Naive thymus-derived CD8-positive, alpha-beta T cell (primary cell): ENCODE data around the gene NUB1. TPM values are rescaled to one million over a fixed set of nuclear protein-coding genes. Genes with fewer than 3 reads are reported as not detected.
A peak's percentile ranks its signal among the peaks of the same experiment; 100 is the strongest.

Experiments used
- ATAC-seq, 2 donors: fragments of 150-1000 bp; cut with Tn5 transposase in 1 of 2; sonication (Bioruptor Pico), chemical (Tn5 transposase) in 1 of 2; 1 replicate in 1 of 2; 2 replicates in 1 of 2; pipeline ENCODE4 v1.10.0; 2021; ENCODE audit warnings: mild to moderate bottlenecking in 2 of 2, moderate library complexity in 2 of 2
- POLR2A ChIA-PET: fragments of 350-600 bp; sonication (Branson Sonifier 250); formaldehyde crosslinking; loops from one replicate; lab custom pipeline; 2021; ENCODE audit warnings: antibody characterized with exemption; lab: Charles Lee
- DNase-seq, 10 donors: peaks; one replicate each; pipeline versions ENCODE4 v3.0.0 to v3.0.0-alpha.2; 2020 to 2022
- H3K27ac Mint-ChIP-seq, 10 donors: one replicate each; pipeline ENCODE4 v1.8.0; 2020 to 2022; ENCODE audit warnings: mild to moderate bottlenecking in 10 of 10, mixed read lengths in 10 of 10, moderate library complexity in 4 of 10, inconsistent platforms in 1 of 10
- H3K27me3 Mint-ChIP-seq, 5 donors: one replicate each; pipeline ENCODE4 v1.8.0; 2021 to 2022; ENCODE audit warnings: mixed read lengths in 5 of 5
- H3K36me3 Mint-ChIP-seq, 3 donors: one replicate each; pipeline ENCODE4 v1.8.0; 2020 to 2022; ENCODE audit warnings: mixed read lengths in 3 of 3, mild to moderate bottlenecking in 2 of 3, inconsistent platforms in 1 of 3
- H3K4me1 Mint-ChIP-seq, 4 donors: one replicate each; pipeline ENCODE4 v1.8.0; 2021 to 2022; ENCODE audit warnings: mixed read lengths in 4 of 4
- H3K4me3 Mint-ChIP-seq, 10 donors: one replicate each; pipeline ENCODE4 v1.8.0; 2020 to 2022; ENCODE audit warnings: mild to moderate bottlenecking in 10 of 10, mixed read lengths in 10 of 10, moderate library complexity in 6 of 10, inconsistent platforms in 1 of 10
- H3K9me3 Mint-ChIP-seq, 9 donors: one replicate each; pipeline ENCODE4 v1.8.0; 2020 to 2022; ENCODE audit warnings: mixed read lengths in 9 of 9, mild to moderate bottlenecking in 3 of 9, inconsistent platforms in 1 of 9, moderate library complexity in 1 of 9
- polyA plus RNA-seq, 3 donors: library from polyadenylated mRNA; unstranded; fragments of 300-500 nt; fragmentation: Illumina TruSeq; gene quantifications; one replicate each; pipeline ENCODE4 v1.2.3, GENCODE V29; 2021
- total RNA-seq, 8 experiments: library from RNA in 2 of 8; stranded (reverse) in 2 of 8; gene quantifications; one replicate each; pipeline ENCODE4 v1.2.3 and lab custom pipeline; 2021 to 2026

Gene NUB1
- total and polyA plus RNA-seq, 5 experiments from 2014 or later, result 66.1 to 109 (median 70.7) TPM

DNA sequence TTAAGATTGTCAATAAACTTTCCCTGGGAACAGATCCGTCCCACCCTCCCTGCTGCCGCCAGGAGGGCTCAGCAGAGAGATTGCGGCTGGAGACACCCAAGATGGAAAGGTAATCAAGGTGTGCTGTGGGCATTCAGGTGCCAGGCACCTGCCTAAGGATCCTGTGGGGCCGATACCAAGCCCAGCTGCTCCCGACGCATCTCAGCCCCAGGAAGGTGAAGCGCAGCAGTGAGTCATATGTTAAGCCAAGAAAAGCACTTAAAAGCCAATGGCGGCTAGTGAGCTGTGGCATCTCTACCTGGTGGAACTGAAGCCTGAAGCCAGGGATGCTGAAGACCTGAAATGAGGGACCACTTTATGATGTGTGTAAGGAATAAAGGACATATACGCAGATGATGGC lies 62.2 kb downstream of the NUB1 start:
- Mint-ChIP-seq H3K36me3 (no peaks in the 10 kb centered on the region), H3K4me3 (no peak overlapping the region), H3K9me3 (no peaks in the 10 kb centered on the region), H3K27me3 (peaks cover 0 to 4% (median under 1%) of the 10 kb centered on the region in 5 donors), H3K4me1 (peaks cover 1 to 16% (median 10%) of the 10 kb centered on the region in 4 donors), H3K27ac (peak overlapping the region in 2 of 10 donors; percentile 41 to 70)
- ATAC-seq (no peak), DNase-seq (no peak)
- POLR2A ChIA-PET, result no interaction called here

DNA sequence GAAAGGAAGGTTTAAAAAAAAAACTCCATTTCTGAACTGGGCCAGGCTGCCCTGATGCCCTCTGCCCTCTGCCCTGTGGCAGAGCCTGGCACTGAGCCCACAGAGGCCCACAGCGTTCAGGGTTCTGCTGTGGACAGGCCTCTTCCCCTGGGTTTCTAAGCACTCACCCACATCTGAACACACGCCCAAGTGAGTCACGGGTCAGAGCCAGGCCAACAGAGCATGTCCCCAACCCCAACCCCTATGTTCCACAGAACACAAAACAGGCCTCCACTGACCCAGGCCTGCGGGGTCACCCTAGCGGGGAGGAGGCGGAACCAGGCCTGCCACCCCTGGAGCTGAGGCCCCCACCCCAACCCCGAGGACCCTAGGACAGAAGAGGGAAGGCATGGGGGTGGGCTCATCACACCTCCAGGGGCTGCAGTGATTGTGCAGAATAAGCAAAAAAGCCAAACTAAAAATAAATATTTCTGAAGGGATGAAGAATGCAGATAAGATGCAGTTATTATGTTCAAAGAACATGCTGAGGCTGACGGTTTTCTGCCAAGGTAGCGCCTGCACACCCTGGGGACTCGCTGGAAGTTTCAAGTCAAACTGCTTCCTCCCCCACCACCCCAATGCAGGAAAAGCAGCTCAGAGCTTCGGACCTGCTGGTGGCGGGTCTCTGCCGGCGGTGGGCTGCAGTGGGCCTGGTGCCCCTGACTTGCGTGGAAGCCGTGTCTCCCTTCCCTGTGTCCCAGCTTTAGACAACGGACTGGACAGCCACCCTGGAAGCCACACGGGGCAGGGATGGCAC lies 62.8 kb downstream of the NUB1 start:
- peak overlapping the region in 2 of 10 donors; percentile 41 to 87 for H3K27ac Mint-ChIP-seq

DNA sequence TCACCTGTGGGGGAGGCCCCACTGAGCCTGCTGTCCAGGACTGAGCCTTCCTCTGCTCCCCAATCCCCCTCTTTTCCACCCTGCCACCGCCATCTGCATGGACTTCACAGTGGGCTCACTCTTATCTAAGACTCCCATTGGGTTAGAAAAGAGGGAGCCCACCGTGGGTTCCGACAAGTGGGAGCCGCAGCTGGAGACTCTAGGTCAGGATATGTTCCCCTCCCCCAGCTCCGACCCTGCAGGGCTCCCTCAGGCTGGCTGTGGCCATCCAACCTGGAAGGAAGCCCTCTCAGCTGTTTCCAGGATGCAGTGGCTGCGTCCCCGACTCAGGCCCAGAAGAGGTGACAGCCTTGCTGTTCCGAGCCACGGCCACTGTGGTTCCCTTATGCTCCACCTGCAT lies 63.4 kb downstream of the NUB1 start:
- Mint-ChIP-seq H3K36me3 (no peaks in the 10 kb centered on the region), H3K4me1 (peaks cover 2 to 18% (median 14%) of the 10 kb centered on the region in 4 donors), H3K9me3 (no peaks in the 10 kb centered on the region), H3K27me3 (peaks cover 0 to 8% (median 2%) of the 10 kb centered on the region in 5 donors), H3K27ac (peak overlapping the region in 1 of 10 donors; percentile 87), H3K4me3 (no peak overlapping the region)
- POLR2A ChIA-PET, result no interaction called here
- ATAC-seq (no peak), DNase-seq (no peak)

More for the DNA sequence above, 62.8 kb downstream of the NUB1 start:
- no peak for ATAC-seq
- Mint-ChIP-seq H3K9me3 (no peaks in the 10 kb centered on the region), H3K27me3 (peaks cover 0 to 8% (median 2%) of the 10 kb centered on the region in 5 donors), H3K4me1 (peaks cover 2 to 18% (median 14%) of the 10 kb centered on the region in 4 donors), H3K4me3 (no peak overlapping the region), H3K36me3 (no peaks in the 10 kb centered on the region)
- POLR2A ChIA-PET, result no interaction called here
- peak in 1 of 10 donors; percentile 50 for DNase-seq

GRCh38 chr7:151405588-151405987 lies 64.0 kb downstream of the NUB1 start:
- no peaks in the 10 kb centered on the region for H3K9me3 Mint-ChIP-seq
- H3K27me3 Mint-ChIP-seq, result peaks cover 0 to 8% (median 3%) of the 10 kb centered on the region in 5 donors
- ATAC-seq (no peak), DNase-seq (no peak)
- no peak overlapping the region for H3K4me3 Mint-ChIP-seq
- POLR2A ChIA-PET, result no interaction called here
- H3K4me1 Mint-ChIP-seq, result peaks cover 2 to 17% (median 17%) of the 10 kb centered on the region in 4 donors
- peak overlapping the region in 1 of 10 donors; percentile 40 for H3K27ac Mint-ChIP-seq
- H3K36me3 Mint-ChIP-seq, result no peaks in the 10 kb centered on the region

DNA sequence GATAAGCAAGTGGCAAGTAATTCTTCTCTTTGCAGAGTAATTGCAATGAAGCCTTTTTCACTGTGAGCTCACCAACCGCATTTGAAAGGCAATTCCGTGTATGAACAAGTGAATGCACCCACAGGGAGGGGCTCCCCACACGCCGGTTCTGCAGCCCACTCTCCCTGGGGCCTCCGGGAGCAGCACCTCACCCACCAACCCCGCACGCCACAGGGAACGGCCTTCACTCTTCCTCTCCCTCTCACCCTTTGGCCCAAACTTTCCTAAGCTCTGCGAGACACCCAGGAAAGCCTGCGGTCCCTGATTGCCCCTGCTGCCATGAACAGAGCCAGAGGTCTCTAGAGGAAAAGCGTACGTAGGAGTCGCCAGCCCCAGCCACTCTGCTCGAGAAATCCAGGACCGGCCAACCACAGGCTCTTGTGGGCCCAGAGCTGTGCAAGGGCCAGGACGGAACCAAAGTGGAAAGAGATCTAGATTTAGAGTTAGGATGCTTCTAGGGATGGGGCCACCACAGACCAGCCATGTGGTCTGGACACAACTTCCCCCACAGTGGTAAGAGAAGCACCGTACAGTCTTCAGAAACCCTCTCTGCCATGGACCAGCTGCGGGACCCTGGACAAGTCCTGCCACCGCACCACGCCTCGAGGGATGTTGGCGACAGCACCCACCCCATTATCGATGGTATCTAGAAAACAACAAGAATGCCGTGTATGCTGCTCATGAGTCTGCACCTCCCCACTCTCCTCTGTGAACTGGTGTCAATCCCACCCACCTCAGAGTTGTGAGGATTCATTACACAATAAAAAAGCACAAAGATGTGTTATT lies 64.7 kb downstream of the NUB1 start:
- H3K36me3 Mint-ChIP-seq, result peaks cover 0 to 2% (median 0%) of the 10 kb centered on the region in 3 donors
- no peaks in the 10 kb centered on the region for H3K9me3 Mint-ChIP-seq
- POLR2A ChIA-PET, result no interaction called here
- DNase-seq, result no peak
- H3K4me3 Mint-ChIP-seq, result no peak overlapping the region
- ATAC-seq, result no peak
- H3K27ac Mint-ChIP-seq, result peak overlapping the region in 6 of 10 donors; percentile 24 to 88 (median 65)
- peaks cover 6 to 15% (median 9%) of the 10 kb centered on the region in 5 donors for H3K27me3 Mint-ChIP-seq
- peaks cover 5 to 23% (median 20%) of the 10 kb centered on the region in 4 donors for H3K4me1 Mint-ChIP-seq

DNA sequence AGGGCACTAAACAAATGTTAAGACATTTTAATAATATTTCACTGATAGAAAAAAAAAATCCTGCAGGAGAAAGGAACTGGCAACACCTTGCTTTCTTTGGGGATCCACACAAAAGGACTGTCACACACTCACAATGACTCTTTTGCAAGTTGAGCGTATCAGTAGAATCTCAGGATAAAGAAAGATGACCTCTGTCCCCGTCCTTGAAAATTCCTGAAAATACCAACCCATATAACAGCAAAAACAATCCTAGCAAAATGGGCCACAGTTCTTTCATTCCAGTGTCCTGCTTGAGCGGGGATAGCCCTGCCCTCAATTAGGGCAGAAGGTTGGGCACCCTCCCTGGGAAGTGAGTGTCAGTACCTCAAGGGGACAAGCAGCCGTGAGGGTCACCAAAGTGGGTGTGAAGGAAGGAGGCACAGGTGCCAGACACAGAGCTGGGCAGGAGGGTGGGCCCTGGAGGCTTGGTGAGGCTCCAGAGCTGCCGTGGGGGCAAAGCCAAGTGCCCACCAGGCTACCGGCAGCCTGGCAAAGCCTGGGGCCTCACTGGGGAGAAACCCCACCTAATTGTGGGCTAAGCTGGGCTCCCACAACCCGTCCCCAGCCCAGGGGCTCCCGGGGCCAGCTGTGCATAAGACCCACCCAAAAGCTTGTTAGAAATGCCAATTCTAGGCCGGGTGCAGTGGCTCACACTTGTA lies 65.4 kb downstream of the NUB1 start:
- POLR2A ChIA-PET, result no interaction called here
- H3K4me1 Mint-ChIP-seq, result peaks cover 5 to 25% (median 24%) of the 10 kb centered on the region in 4 donors
- DNase-seq (no peak), ATAC-seq (no peak)
- H3K27ac Mint-ChIP-seq, result peak overlapping the region in 6 of 10 donors; percentile 44 to 88 (median 76)
- no peaks in the 10 kb centered on the region for H3K9me3 Mint-ChIP-seq
- H3K36me3 Mint-ChIP-seq, result peaks cover 0 to 2% (median 0%) of the 10 kb centered on the region in 3 donors
- no peak overlapping the region for H3K4me3 Mint-ChIP-seq
- H3K27me3 Mint-ChIP-seq, result peaks cover 6 to 21% (median 15%) of the 10 kb centered on the region in 5 donors

DNA sequence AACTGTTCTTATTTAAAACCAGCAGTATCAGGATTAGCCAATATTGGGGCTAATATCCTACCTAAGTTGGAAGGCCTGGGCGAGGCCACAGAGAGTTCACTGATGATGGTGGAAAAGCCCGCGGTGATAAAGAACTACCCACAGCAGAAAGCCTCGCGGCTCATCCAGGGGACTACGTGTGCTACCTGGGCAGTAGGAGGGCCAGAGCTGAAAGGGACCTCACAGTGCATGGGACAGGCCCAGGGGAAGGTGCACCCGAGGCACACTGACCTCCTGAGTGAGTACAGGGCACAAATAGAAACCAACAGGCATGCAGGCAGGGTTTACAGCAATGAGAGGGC lies 66.9 kb downstream of the NUB1 start:
- no peak for ATAC-seq
- POLR2A ChIA-PET, result no interaction called here
- Mint-ChIP-seq H3K9me3 (no peaks in the 10 kb centered on the region), H3K27me3 (peaks cover 6 to 29% (median 24%) of the 10 kb centered on the region in 5 donors), H3K4me3 (peak overlapping the region; percentile 52 to 90 (median 80)), H3K36me3 (peaks cover 0 to 2% (median 0%) of the 10 kb centered on the region in 3 donors), H3K4me1 (peaks cover 7 to 31% (median 22%) of the 10 kb centered on the region in 4 donors), H3K27ac (peak overlapping the region; percentile 61 to 94 (median 86))
- no peak for DNase-seq

DNA sequence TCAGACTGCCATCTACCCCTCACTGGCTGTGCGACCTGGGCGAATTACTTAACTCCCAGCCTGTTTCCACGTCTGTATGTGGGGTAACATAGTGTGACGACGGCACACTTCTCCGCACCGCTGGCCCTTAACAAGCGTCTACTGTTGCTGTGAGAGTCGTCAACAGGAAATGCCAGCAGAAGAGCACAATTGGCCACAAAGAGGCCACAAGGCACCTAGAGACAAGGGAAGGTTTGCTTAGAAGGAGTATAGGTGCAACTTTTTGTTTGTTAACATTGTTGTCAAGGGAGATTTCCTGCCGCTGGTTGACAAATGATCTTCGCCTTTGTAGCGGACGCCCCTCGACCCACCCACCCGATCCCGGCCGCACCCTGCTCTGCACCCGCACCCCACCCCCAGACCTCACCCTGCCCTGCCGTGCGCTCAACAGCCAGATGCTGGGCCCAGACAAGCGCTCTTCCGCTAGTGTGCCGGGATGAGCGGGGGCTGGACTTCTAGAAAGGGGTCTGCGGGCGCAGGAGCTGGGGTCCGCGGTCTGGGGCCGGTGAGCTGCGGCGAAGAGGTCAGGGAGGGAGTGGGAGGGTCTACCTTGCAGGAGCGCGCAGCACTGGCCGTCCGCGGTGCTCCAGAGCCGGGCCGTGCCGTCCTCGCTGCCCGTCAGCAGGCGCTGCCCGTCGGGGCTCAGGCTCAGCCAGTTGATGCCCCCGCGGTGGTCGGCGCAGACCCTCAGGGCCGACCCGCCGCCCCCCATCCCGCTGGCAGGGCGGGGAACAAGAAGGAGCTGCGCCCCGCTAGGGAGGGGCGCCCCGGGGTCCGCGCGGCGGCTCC lies 67.4 kb downstream of the NUB1 start:
- POLR2A ChIA-PET, result interaction anchor here (1.1 to 2.5 kb wide), 2 partner anchors 10 to 20 kb away, joined by 6 to 11 read pairs; no protein-coding TSS in a partner anchor
- peak; percentile 79 to 86 for ATAC-seq
- Mint-ChIP-seq H3K27ac (peak overlapping the region; percentile 61 to 94 (median 86)), H3K36me3 (peaks cover 0 to 2% (median 0%) of the 10 kb centered on the region in 3 donors), H3K9me3 (no peaks in the 10 kb centered on the region), H3K27me3 (peaks cover 6 to 29% (median 24%) of the 10 kb centered on the region in 5 donors), H3K4me1 (peaks cover 7 to 31% (median 22%) of the 10 kb centered on the region in 4 donors), H3K4me3 (peak overlapping the region; percentile 52 to 90 (median 80))
- DNase-seq, result peak; percentile 39 to 87 (median 70)

GRCh38 chr7:151409667-151410404 lies 68.2 kb downstream of the NUB1 start, which contains the start of gene WDR86:
TSS of gene WDR86 (minus strand) at chr7:151410038. CDS start at chr7:151409589, 449 bp downstream.
- ATAC-seq (peak in 1 of 2 donors; percentile 33), DNase-seq (peak in 3 of 10 donors; percentile 30 to 47 (median 38))
- Mint-ChIP-seq H3K4me1 (peaks cover 9 to 31% (median 23%) of the 10 kb centered on the region in 4 donors), H3K9me3 (no peaks in the 10 kb centered on the region), H3K27ac (peak within 1 kb of the TSS; percentile 61 to 94 (median 87)), H3K36me3 (peaks cover 0 to 2% (median 0%) of the 10 kb centered on the region in 3 donors), H3K27me3 (peaks cover 6 to 29% (median 24%) of the 10 kb centered on the region in 5 donors), H3K4me3 (peak within 1 kb of the TSS; percentile 61 to 90 (median 82))
- POLR2A ChIA-PET, result interaction anchor here (1.1 to 2.5 kb wide), 3 partner anchors 10 to 38 kb away, joined by 4 to 11 read pairs (median 6); no protein-coding TSS in a partner anchor

DNA sequence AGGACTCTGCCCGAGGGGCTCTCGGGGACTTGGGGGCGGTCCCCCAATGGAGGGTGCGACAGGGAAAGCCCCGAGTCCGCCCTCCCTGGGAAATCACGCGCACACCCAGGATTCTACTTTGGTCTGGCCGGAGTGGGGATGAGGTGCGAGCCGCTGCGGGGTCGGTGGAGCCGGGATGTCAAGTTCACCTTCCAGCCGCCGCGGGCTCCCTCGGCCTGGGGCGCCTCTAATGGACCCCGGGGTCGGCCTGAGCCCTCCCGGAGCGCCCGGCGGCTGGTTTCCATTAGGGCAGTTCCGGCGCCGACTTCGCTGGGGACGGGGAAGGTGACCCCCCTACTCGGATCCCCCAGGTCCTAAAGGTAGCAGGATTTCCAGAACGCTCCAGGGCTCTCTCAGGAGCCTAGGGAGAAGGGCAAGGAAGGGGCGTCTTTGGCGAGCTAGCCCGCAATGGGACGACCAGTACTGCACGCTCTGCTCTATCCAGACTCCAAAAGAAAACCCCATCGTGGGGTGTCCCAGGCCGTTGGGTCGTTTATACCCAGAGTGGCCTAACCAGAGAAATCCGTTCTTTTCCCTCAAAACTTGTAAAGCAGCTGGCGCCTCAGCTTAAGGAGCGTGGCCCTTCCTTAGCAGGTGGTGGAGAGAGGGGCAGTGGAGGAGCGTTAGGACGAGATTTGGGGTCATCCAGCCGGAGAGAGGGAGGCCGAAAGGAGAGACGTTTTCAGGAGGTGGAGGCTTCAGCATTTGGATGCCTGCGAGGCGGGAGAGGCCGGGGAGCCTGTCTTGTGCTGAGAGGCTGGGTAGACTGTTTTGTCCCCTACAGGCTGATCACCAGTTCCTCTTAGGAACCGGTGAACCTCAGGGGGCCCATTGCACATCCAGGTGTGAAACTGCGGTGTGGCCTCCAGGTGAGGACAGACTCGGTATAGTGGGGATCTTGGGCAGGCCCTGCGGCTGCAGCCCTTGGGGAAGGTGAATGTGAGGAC lies 69.1 kb downstream of the NUB1 start:
- H3K27me3 Mint-ChIP-seq, result peaks cover 6 to 29% (median 24%) of the 10 kb centered on the region in 5 donors
- no peak for ATAC-seq

More for the DNA sequence above, 69.1 kb downstream of the NUB1 start:
- DNase-seq, result peak in 3 of 10 donors; percentile 25 to 36 (median 27)
- Mint-ChIP-seq H3K36me3 (peaks cover 0 to 2% (median 0%) of the 10 kb centered on the region in 3 donors), H3K4me1 (peaks cover 9 to 31% (median 23%) of the 10 kb centered on the region in 4 donors), H3K4me3 (peak overlapping the region; percentile 26 to 84 (median 68)), H3K9me3 (no peaks in the 10 kb centered on the region), H3K27ac (peak overlapping the region in 9 of 10 donors; percentile 35 to 89 (median 73))
- POLR2A ChIA-PET, result interaction anchor here (1.2 to 2.5 kb wide), 3 partner anchors 11 to 38 kb away, joined by 3 to 11 read pairs (median 4); no protein-coding TSS in a partner anchor
